Prostate gland (tissue), 2 donors: ENCODE data around the gene SDHAF4. TPM values are rescaled to one million over a fixed set of nuclear protein-coding genes. Genes with fewer than 3 reads are reported as not detected.
"Not testable (repeated sequence)": the region's sequence is repeated elsewhere in the genome, so short reads cannot be mapped to it uniquely, and the experiment has no call there.

Experiments
- DNase-seq: peaks from one replicate; pipeline ENCODE4 v3.0.0-alpha.2; 2019; ENCODE audit warnings: low spot score
- H3K27ac ChIP-seq, 2 donors: fragments of 200-600 bp; sonication (generic); 2 replicates each; pipeline ENCODE4 v1.5.1; 2017 to 2019
- H3K27me3 ChIP-seq: fragments of 200-600 bp; sonication (generic); replicated peaks from 2 replicates; pipeline ENCODE4 v1.5.1; 2019; ENCODE audit not compliant: insufficient read depth
- H3K36me3 ChIP-seq, 2 donors: fragments of 200-600 bp; sonication (generic); 1 replicate in 1 of 2; 2 replicates in 1 of 2; pipeline versions ENCODE4 v1.5.1 to v1.8.1; 2017 to 2019
- H3K4me1 ChIP-seq: fragments of 200-600 bp; sonication (generic); replicated peaks from 2 replicates; pipeline ENCODE4 v1.5.1; 2019
- H3K4me3 ChIP-seq, 2 donors: fragments of 200-600 bp; sonication (generic); 2 replicates each; pipeline ENCODE4 v1.5.1; 2017 to 2019
- H3K9me3 ChIP-seq: fragments of 200-600 bp; sonication (generic); 2 replicates; pipeline ENCODE4 v1.5.1; 2017
- POLR2A ChIP-seq: fragments of 450-650 bp; IDR thresholded peaks from one replicate; pipeline ENCODE4 v1.6.1; 2016; ENCODE audit warnings: antibody characterized with exemption, mild to moderate bottlenecking
- POLR2AphosphoS5 ChIP-seq: sonication (generic); formaldehyde crosslinking; IDR thresholded peaks from one replicate; pipeline ENCODE4 v1.6.1; 2017; ENCODE audit warnings: antibody characterized with exemption
- WGBS: methylation state at CpG from one replicate; pipeline ENCODE4 v1.1.5; 2018; 5-methylcytosine and 5-hydroxymethylcytosine counted together
- intact Hi-C: fragments of 100-400 bp; cut with DNase I; formaldehyde crosslinking; loops from one replicate; pipeline ENCODE4 v1.14.2; 2022
- total RNA-seq, 2 donors: library from RNA; depleted of rRNA; stranded (reverse); fragments of >200 nt; gene quantifications; one replicate each; pipeline ENCODE4 v1.1.0, GENCODE V29; 2016
- TF ChIP-seq, protein P1 (sequence below), 4 experiments: fragments of 200-600 bp in 2 of 4; fragments of 450-650 bp in 2 of 4; sonication (generic) in 2 of 4; IDR thresholded peaks; 1 replicate in 3 of 4; 2 replicates in 1 of 4; pipeline ENCODE4 v1.5.1; 2016 to 2019; ENCODE audit warnings: antibody characterized with exemption in 4 of 4, mild to moderate bottlenecking in 2 of 4, moderate library complexity in 2 of 4

The SDHAF4 gene
- total RNA-seq, 2 donors from 2014 or later = 8.5 to 8.8 TPM

- Histone ChIP-seq H3K27me3 (no peaks in the 10 kb centered on the region), H3K9me3 (no peaks in the 10 kb centered on the region), H3K4me3 (no peak overlapping the region), H3K4me1 (no peaks in the 10 kb centered on the region), H3K27ac (no peak overlapping the region), H3K36me3 (no peaks in the 10 kb centered on the region)
- TF ChIP-seq POLR2A (no peak), POLR2AphosphoS5 (no peak)
- TF ChIP-seq, protein P1, sequence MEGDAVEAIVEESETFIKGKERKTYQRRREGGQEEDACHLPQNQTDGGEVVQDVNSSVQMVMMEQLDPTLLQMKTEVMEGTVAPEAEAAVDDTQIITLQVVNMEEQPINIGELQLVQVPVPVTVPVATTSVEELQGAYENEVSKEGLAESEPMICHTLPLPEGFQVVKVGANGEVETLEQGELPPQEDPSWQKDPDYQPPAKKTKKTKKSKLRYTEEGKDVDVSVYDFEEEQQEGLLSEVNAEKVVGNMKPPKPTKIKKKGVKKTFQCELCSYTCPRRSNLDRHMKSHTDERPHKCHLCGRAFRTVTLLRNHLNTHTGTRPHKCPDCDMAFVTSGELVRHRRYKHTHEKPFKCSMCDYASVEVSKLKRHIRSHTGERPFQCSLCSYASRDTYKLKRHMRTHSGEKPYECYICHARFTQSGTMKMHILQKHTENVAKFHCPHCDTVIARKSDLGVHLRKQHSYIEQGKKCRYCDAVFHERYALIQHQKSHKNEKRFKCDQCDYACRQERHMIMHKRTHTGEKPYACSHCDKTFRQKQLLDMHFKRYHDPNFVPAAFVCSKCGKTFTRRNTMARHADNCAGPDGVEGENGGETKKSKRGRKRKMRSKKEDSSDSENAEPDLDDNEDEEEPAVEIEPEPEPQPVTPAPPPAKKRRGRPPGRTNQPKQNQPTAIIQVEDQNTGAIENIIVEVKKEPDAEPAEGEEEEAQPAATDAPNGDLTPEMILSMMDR (IDR thresholded peaks at IDR 0.05) = no peak
- 79% methylated on average over 1 of the region's 1 CpG for WGBS
- no peak for DNase-seq
- intact Hi-C loops = no loop called here
Observed at GRCh38 chr6:70552974-70553373, 13.8 kb upstream of the SDHAF4 start.

- DNase-seq = no peak
- Histone ChIP-seq H3K4me1 (no peaks in the 10 kb centered on the region), H3K27me3 (no peaks in the 10 kb centered on the region), H3K4me3 (no peak overlapping the region), H3K36me3 (no peaks in the 10 kb centered on the region), H3K9me3 (no peaks in the 10 kb centered on the region), H3K27ac (no peak overlapping the region)
- 73% methylated on average over 1 of the region's 1 CpG for WGBS
- intact Hi-C loops = no loop called here
- TF ChIP-seq POLR2A (no peak), POLR2AphosphoS5 (no peak)
- TF ChIP-seq, protein P1 (IDR thresholded peaks at IDR 0.05) = no peak
Observed at GRCh38 chr6:70557998-70558397, 8.7 kb upstream of the SDHAF4 start.

GRCh38 chr6:70562401-70562800 lies 4.3 kb upstream of the SDHAF4 start:
- H3K27ac ChIP-seq, H3K4me1 ChIP-seq, H3K9me3 ChIP-seq, DNase-seq, H3K27me3 ChIP-seq, H3K4me3 ChIP-seq, H3K36me3 ChIP-seq: not testable (repeated sequence)
- intact Hi-C loops = loop anchor here (10.0 kb wide), 2 partner anchors 102 to 148 kb away; partner anchors contain the start of genes FAM135A and SMAP1
- 93% methylated on average over 2 of the region's 2 CpGs for WGBS

- Histone ChIP-seq H3K9me3 (no peaks in the 10 kb centered on the region), H3K27me3 (no peaks in the 10 kb centered on the region), H3K27ac (no peak overlapping the region), H3K36me3 (no peaks in the 10 kb centered on the region), H3K4me1 (no peaks in the 10 kb centered on the region), H3K4me3 (no peak overlapping the region)
- 77% methylated on average over 6 of the region's 6 CpGs for WGBS
- intact Hi-C loops = loop anchor here (10.0 kb wide), 2 partner anchors 101 to 149 kb away; partner anchors contain the start of genes FAM135A and SMAP1
- TF ChIP-seq, protein P1 (IDR thresholded peaks at IDR 0.05) = no peak
- no peak for TF ChIP-seq POLR2A
- TF ChIP-seq POLR2AphosphoS5 = no peak
- no peak for DNase-seq
Observed at GRCh38 chr6:70563530-70563929, 3.2 kb upstream of the SDHAF4 start.

GRCh38 chr6:70574643-70575042 lies 7.9 kb downstream of the SDHAF4 start:
- H3K4me3 ChIP-seq = no peak overlapping the region
- no peaks in the 10 kb centered on the region for H3K27me3 ChIP-seq
- TF ChIP-seq POLR2A (no peak), POLR2AphosphoS5 (no peak)
- TF ChIP-seq, protein P1 (IDR thresholded peaks at IDR 0.05) = no peak
- H3K4me1 ChIP-seq = no peaks in the 10 kb centered on the region
- H3K9me3 ChIP-seq = no peaks in the 10 kb centered on the region
- H3K27ac ChIP-seq = no peak overlapping the region
- no peaks in the 10 kb centered on the region for H3K36me3 ChIP-seq
- DNase-seq = no peak
- intact Hi-C loops = no loop called here
- 98% methylated on average over 2 of the region's 2 CpGs for WGBS
